ENCODE measurements around the gene U2AF2. TPM values are rescaled to one million over a fixed set of nuclear protein-coding genes. Genes with fewer than 3 reads are reported as not detected.

The U2AF2 gene
- total RNA-seq, 1 donor from 2014 or later = 74.0 TPM

DNA sequence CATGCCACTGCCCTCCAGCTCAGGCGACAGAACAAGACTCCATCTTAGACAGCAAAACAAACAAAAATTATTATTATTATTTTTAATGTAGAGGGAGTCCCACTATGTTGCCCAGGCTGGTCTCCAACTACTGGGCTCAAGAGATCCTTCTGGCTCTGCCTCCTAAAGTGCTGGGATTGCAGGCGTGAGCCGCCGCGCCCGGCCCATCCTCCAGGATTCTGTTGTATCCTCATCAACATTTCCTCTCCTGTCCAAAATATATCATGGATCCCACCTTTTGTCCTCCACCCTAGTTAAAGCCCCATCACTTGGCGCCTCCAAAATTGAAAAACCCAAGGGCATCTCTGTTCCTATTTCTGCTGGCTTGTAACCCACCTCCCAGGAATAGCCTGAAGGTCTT is 31.7 kb upstream of the U2AF2 start:
- peak overlapping the region; percentile 95 for H3K27ac ChIP-seq (replicated peaks)
- no peaks in the 10 kb centered on the region for H3K27me3 ChIP-seq (ENCODE audit: low read depth)
- intact Hi-C loops (cut with micrococcal nuclease) = no loop called here
- H3K4me3 ChIP-seq = peak overlapping the region; percentile 69
- H3K9me3 ChIP-seq (replicated peaks) = no peaks in the 10 kb centered on the region
- no peak for DNase-seq
- peaks cover 10% of the 10 kb centered on the region for H3K36me3 ChIP-seq
- no peak for TF ChIP-seq CTCF (IDR thresholded peaks at IDR 0.05; ENCODE audit: borderline replicate concordance)
- peaks cover 20% of the 10 kb centered on the region for H3K4me1 ChIP-seq

- Histone ChIP-seq H3K27me3 (ENCODE audit: low read depth) (no peaks in the 10 kb centered on the region), H3K27ac (replicated peaks) (peak overlapping the region; percentile 95), H3K4me1 (peaks cover 20% of the 10 kb centered on the region), H3K36me3 (peaks cover 10% of the 10 kb centered on the region), H3K9me3 (replicated peaks) (no peaks in the 10 kb centered on the region), H3K4me3 (peak overlapping the region; percentile 69)
- intact Hi-C loops (cut with micrococcal nuclease) = no loop called here
- no peak for DNase-seq
- no peak for TF ChIP-seq CTCF (IDR thresholded peaks at IDR 0.05; ENCODE audit: borderline replicate concordance)
These were observed 31.3 kb upstream of the U2AF2 start for GRCh38 chr19:55623561-55623960.

- H3K9me3 ChIP-seq (replicated peaks) = no peaks in the 10 kb centered on the region
- H3K36me3 ChIP-seq = peaks cover 10% of the 10 kb centered on the region
- TF ChIP-seq CTCF (IDR thresholded peaks at IDR 0.05; ENCODE audit: borderline replicate concordance) = no peak
- no peaks in the 10 kb centered on the region for H3K27me3 ChIP-seq (ENCODE audit: low read depth)
- DNase-seq = peak; percentile 92
- intact Hi-C loops (cut with micrococcal nuclease) = no loop called here
- H3K4me3 ChIP-seq = peak within 1 kb of the TSS; percentile 69
- H3K4me1 ChIP-seq = peaks cover 20% of the 10 kb centered on the region
- peak within 1 kb of the TSS; percentile 95 for H3K27ac ChIP-seq (replicated peaks)
These were observed 30.5 kb upstream of the U2AF2 start, which contains the start of gene ZNF784 for GRCh38 chr19:55624109-55625003. Gene ZNF784 (minus strand): TSS chr19:55624566. CDS start chr19:55624561, 5 bp downstream.

DNA sequence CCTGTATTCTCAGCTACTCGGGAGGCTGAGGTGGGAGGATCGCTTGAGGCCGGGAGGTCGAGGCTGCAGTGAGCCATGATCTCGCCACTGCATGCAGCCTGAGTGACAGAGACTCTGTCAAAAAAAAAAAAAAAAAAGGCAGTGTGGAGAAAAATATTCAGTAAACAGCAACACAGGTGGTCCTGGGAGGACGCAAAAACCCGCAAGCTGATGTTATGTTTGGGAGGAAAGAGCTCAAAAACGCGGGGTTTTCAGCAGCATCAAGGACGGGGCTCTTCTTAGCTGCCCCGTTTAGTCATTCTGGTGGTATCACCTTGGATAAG is 29.9 kb upstream of the U2AF2 start:
- intact Hi-C loops (cut with micrococcal nuclease) = no loop called here
- peaks cover 20% of the 10 kb centered on the region for H3K4me1 ChIP-seq
- no peaks in the 10 kb centered on the region for H3K27me3 ChIP-seq (ENCODE audit: low read depth)
- no peak for DNase-seq
- H3K36me3 ChIP-seq = peaks cover 10% of the 10 kb centered on the region
- no peak for TF ChIP-seq CTCF (IDR thresholded peaks at IDR 0.05; ENCODE audit: borderline replicate concordance)
- H3K27ac ChIP-seq (replicated peaks) = peak overlapping the region; percentile 95
- peak overlapping the region; percentile 69 for H3K4me3 ChIP-seq
- no peaks in the 10 kb centered on the region for H3K9me3 ChIP-seq (replicated peaks)

DNA sequence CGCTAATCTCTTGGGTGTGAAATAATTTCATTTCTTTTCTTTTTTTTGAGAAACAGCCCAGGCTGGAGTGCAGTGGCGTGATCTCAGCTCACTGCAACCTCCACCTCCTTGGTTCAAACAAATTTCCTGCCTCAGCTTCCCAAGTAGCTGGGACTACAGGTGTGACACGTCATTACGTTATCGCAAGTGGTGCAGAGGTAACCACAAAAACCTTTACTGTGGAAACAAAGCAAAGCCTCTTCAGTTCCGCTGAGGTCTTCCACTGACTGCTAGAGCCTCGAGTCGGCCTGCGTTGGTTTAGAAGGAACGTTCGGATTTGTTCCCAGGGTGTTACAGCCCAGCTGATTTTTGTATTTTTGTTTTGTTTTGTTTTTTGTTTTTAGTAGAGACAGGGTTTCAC is 28.5 kb upstream of the U2AF2 start:
- H3K27ac ChIP-seq (replicated peaks) = no peak overlapping the region
- intact Hi-C loops (cut with micrococcal nuclease) = no loop called here
- no peaks in the 10 kb centered on the region for H3K9me3 ChIP-seq (replicated peaks)
- no peak for TF ChIP-seq CTCF (IDR thresholded peaks at IDR 0.05; ENCODE audit: borderline replicate concordance)
- DNase-seq = no peak
- no peak overlapping the region for H3K4me3 ChIP-seq
- no peaks in the 10 kb centered on the region for H3K27me3 ChIP-seq (ENCODE audit: low read depth)
- H3K36me3 ChIP-seq = peaks cover 10% of the 10 kb centered on the region
- peaks cover 20% of the 10 kb centered on the region for H3K4me1 ChIP-seq

Data from left ventricle myocardium inferior (tissue), 1 donor.